K562 (cell line): ENCODE measurements around the gene ALS2CL. TPM values are rescaled to one million over a fixed set of nuclear protein-coding genes. Genes with fewer than 3 reads are reported as not detected.

Experiments
- ATAC-seq: fragments of 200-7000 bp; cut with Tn5 transposase; 3 replicates; pipeline ENCODE4 v1.9.1; 2020; ENCODE audit warnings: moderate library complexity
- BruUV-seq: library from RNA; stranded (reverse); fragments of 400-500 nt; replicated peaks from 2 replicates; lab custom pipeline; 2021; lab: Mats Ljungman, UMichigan
- CTCF ChIA-PET: fragments of 300-600 bp; formaldehyde crosslinking; extraction: SDS; loops from one replicate; lab custom pipeline; 2021; ENCODE audit warnings: low intra/inter-chr PET ratio; lab: Yijun Ruan, JAX
- POLR2A ChIA-PET: fragments of 300-600, 350-650 bp; sonication (Branson Sonifier 250); formaldehyde crosslinking; extraction: SDS; loops from one replicate; lab custom pipeline; 2021; ENCODE audit warnings: antibody characterized with exemption, inconsistent platforms; lab: Yijun Ruan, JAX
- DNase-seq, 4 experiments: peaks; one replicate each; pipeline versions ENCODE4 v3.0.0 to v3.0.0-alpha.2; 2011 to 2018; ENCODE audit warnings: low spot score in 3 of 4, mixed read lengths in 3 of 4; ENCODE audit errors: extremely low read depth in 1 of 4
- FAIRE-seq: peaks from 2 replicates; lab custom pipeline; 2011; peaks lifted over from hg19 to GRCh38; lab: Jason Lieb, UNC
- H2AFZ ChIP-seq: 2 replicates; pipeline ENCODE4 v1.6.0; 2011; ENCODE audit warnings: low read depth, low read length, control low read depth, inconsistent platforms
- H3K27ac ChIP-seq: fragments of 200-600 bp; 3 replicates; pipeline ENCODE4 v1.8.0; 2011; ENCODE audit warnings: low read depth, mild to moderate bottlenecking, control low read depth, inconsistent platforms, low read length, moderate library complexity, mixed read lengths; ENCODE audit errors: extremely low read depth
- H3K27me3 ChIP-seq, 2 experiments: fragments of 300-600 bp in 1 of 2; 2 replicates in 1 of 2; 3 replicates in 1 of 2; pipeline versions ENCODE4 v1.6.0 to v1.8.0; 2011; ENCODE audit warnings: inconsistent platforms in 2 of 2, low read length in 2 of 2, mild to moderate bottlenecking in 1 of 2, mixed read lengths in 1 of 2, moderate library complexity in 1 of 2; ENCODE audit not compliant: control insufficient read depth in 2 of 2, insufficient read depth in 2 of 2
- H3K36me3 ChIP-seq: fragments of 300-600 bp; 3 replicates; pipeline ENCODE4 v1.8.0; 2011; ENCODE audit warnings: mild to moderate bottlenecking, low read length, inconsistent platforms; ENCODE audit not compliant: control insufficient read depth, insufficient read depth
- H3K4me1 ChIP-seq, 2 experiments: fragments of 200-600 bp in 1 of 2; replicated peaks in 1 of 2; 2 replicates in 1 of 2; 3 replicates in 1 of 2; pipeline versions ENCODE4 v1.5.1 to v1.8.0; 2011; ENCODE audit warnings: inconsistent platforms in 2 of 2, low read length in 2 of 2, mild to moderate bottlenecking in 1 of 2, mixed read lengths in 1 of 2, moderate library complexity in 1 of 2; ENCODE audit not compliant: control insufficient read depth in 2 of 2, insufficient read depth in 2 of 2
- H3K4me2 ChIP-seq: 2 replicates; pipeline ENCODE4 v1.6.1; 2011; ENCODE audit warnings: low read length, control low read depth, inconsistent platforms, mixed read lengths; ENCODE audit not compliant: insufficient read depth
- H3K4me3 ChIP-seq: fragments of 200-600 bp; sonication (generic), shearing (Covaris generic); 2 replicates; pipeline ENCODE4 v1.5.1; 2016; ENCODE audit warnings: control low read depth, inconsistent platforms
- H3K79me2 ChIP-seq: fragments of 200-600 bp; 3 replicates; pipeline ENCODE4 v1.8.0; 2011; ENCODE audit warnings: low read length, inconsistent platforms; ENCODE audit not compliant: control insufficient read depth, insufficient read depth
- H3K9ac ChIP-seq, 2 experiments: 2 replicates each; pipeline versions ENCODE4 v1.6.0 to v1.6.1; 2011; ENCODE audit warnings: low read depth in 2 of 2, low read length in 2 of 2, control low read depth in 1 of 2, inconsistent platforms in 1 of 2, mild to moderate bottlenecking in 1 of 2, mixed read lengths in 1 of 2; ENCODE audit not compliant: insufficient read depth in 1 of 2
- H3K9me1 ChIP-seq: one replicate; pipeline ENCODE4 v1.6.0; 2011; ENCODE audit warnings: inconsistent platforms, mild to moderate bottlenecking, low read length, moderate library complexity; ENCODE audit not compliant: control insufficient read depth, insufficient read depth
- H3K9me3 ChIP-seq: replicated peaks from 2 replicates; pipeline ENCODE4 v1.5.1; 2011; ENCODE audit warnings: low read depth, low read length, inconsistent platforms; ENCODE audit not compliant: control insufficient read depth, insufficient read depth
- H4K20me1 ChIP-seq: replicated peaks from 2 replicates; pipeline ENCODE4 v1.6.1; 2011; ENCODE audit warnings: low read length, inconsistent platforms, mixed read lengths; ENCODE audit not compliant: control insufficient read depth, insufficient read depth
- CHD2 ChIP-seq: IDR thresholded peaks from 2 replicates; pipeline ENCODE4 v1.6.1; 2011; ENCODE audit warnings: low read depth, low read length
- MCM7 ChIP-seq, 2 experiments: fragments of 450-650 bp; IDR thresholded peaks; 2 replicates each; pipeline ENCODE4 v1.6.1; 2016 to 2018
- NCOA2 ChIP-seq, 2 experiments: fragments of 450-650 bp; IDR thresholded peaks; 2 replicates each; pipeline ENCODE4 v1.6.1; 2018; ENCODE audit warnings: mild to moderate bottlenecking in 2 of 2, moderate library complexity in 1 of 2; ENCODE audit not compliant: partially characterized antibody in 2 of 2
- PML ChIP-seq: IDR thresholded peaks from 2 replicates; pipeline ENCODE4 v1.6.1; 2012; ENCODE audit warnings: low read length, inconsistent platforms
- SMAD4 ChIP-seq: fragments of 250-450 bp; sonication (Bioruptor Pico); conservative IDR thresholded peaks from 2 replicates; pipeline ENCODE4 v1.8.0; 2021; ENCODE audit warnings: inconsistent platforms, mild to moderate bottlenecking, moderate library complexity
- SREBF1 ChIP-seq: fragments of 150-350 bp; IDR thresholded peaks from 2 replicates; pipeline ENCODE4 v1.6.1; 2014; ENCODE audit warnings: antibody characterized with exemption, low read depth, low read length, borderline replicate concordance
- TAF7 ChIP-seq: fragments of 450-650 bp; IDR thresholded peaks from 2 replicates; pipeline ENCODE4 v1.6.1; 2016; ENCODE audit warnings: missing genetic modification characterization, missing compliant biosample characterization
- ZBED1 ChIP-seq: IDR thresholded peaks from 2 replicates; pipeline ENCODE4 v1.6.1; 2014
- ZC3H8 ChIP-seq: fragments of 450-650 bp; IDR thresholded peaks from 2 replicates; pipeline ENCODE4 v1.6.1; 2017
- ZNF324 ChIP-seq: fragments of 250-450 bp; sonication (Bioruptor Pico); IDR thresholded peaks from 2 replicates; pipeline ENCODE4 v1.4.0; 2020; ENCODE audit warnings: mild to moderate bottlenecking
- WGBS: fragments of 100-300 bp; shearing (Covaris generic); methylation state at CpG from one replicate; pipeline ENCODE4 v1.1.6; 2016; ENCODE audit warnings: low coverage, mixed read lengths; ENCODE audit not compliant: insufficient coverage; ENCODE audit errors: missing lambda C conversion rate; 5-methylcytosine and 5-hydroxymethylcytosine counted together
- in situ Hi-C: fragments of 300-500 bp; cut with MboI; formaldehyde crosslinking; loops from 4 replicates; pipeline ENCODE4 v1.15.0; 2018; ENCODE audit warnings: inconsistent platforms, mixed read lengths
- intact Hi-C: fragments of 100-400 bp; cut with micrococcal nuclease; formaldehyde crosslinking; loops from 2 replicates; pipeline ENCODE4 v1.14.2; 2022
- polyA plus RNA-seq, 8 experiments: library from polyadenylated mRNA; depleted of rRNA in 4 of 8; stranded (reverse) in 5 of 8; unstranded in 3 of 8; fragments of >200 nt; fragmentation: Nextera tagmentation in 2 of 8; fragmentation: Illumina TruSeq in 1 of 8; extraction: Ambion mirVana in 2 of 8; extraction: Trizol in 1 of 8; gene quantifications; 2 replicates each; pipeline versions ENCODE4 v1.2.1 to v1.2.3, GENCODE V29; 2011 to 2014; ENCODE audit warnings: inconsistent platforms in 1 of 8, missing spikeins in 1 of 8
- total RNA-seq, 7 experiments: library from RNA; depleted of rRNA in 6 of 7; stranded (reverse); fragments of >200 nt in 6 of 7; fragmentation: Illumina TruSeq in 2 of 7; extraction: Trizol in 2 of 7; gene quantifications; 2 replicates each; pipeline versions ENCODE4 v1.2.1 to v1.2.3, GENCODE V29; 2011 to 2021; ENCODE audit warnings: low replicate concordance in 1 of 7
- TF ChIP-seq, protein P1 (sequence below): fragments of 450-650 bp; formaldehyde crosslinking; IDR thresholded peaks from 2 replicates; pipeline ENCODE4 v1.4.0; 2020; ENCODE audit warnings: mild to moderate bottlenecking
- TF ChIP-seq, protein P2 (sequence below): fragments of 450-650 bp; IDR thresholded peaks from 2 replicates; pipeline ENCODE4 v1.6.1; 2016; ENCODE audit warnings: mild to moderate bottlenecking, moderate library complexity

Gene ALS2CL
- total and polyA plus RNA-seq, 9 of the 15 experiments (the other 6 are each of a cell fraction or from before 2014, with no cell fraction given), result 0.03 to 0.13 (median 0.05) TPM; not detected in 3

DNA sequence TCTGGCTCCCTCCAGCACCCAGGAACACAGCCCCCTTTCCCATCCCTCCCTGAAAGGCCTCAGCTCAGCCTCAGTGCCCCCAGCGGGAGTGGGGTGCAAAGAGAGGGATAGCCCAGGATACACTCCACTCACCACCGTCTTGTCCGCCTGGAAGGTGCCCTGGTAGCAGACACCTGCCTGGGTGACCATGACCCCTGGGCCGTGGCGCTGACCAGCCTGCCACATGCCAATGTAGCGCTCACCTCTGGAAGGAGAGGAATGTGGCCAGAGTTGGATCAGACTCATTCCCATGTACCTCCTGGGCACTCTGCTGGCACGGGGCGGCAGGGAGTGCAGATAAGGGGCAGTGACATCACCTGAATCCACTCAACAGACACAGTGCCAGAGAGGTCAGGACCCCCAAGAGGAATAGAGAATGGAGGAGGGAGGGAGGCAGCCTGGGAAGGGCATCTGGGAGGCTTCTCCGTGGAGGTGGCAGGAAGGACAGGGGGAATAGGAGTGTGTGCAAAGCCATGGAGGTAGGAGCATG lies 13.1 kb downstream of the ALS2CL start:
- Histone ChIP-seq H3K4me3 (no peak overlapping the region), H3K9me3 (no peaks in the 10 kb centered on the region), H4K20me1 (peaks cover 17% of the 10 kb centered on the region; the same call in 1 of the 2 replicates), H3K9ac (no peak overlapping the region), H3K27me3 (peaks cover 31 to 92% of the 10 kb centered on the region in 2 experiments; a peak in 4 of 5 replicates), H3K4me1 (peaks cover 0 to 6% of the 10 kb centered on the region in 2 experiments; a peak in 2 of 5 replicates), H3K9me1 (peaks cover 5% of the 10 kb centered on the region), H3K4me2 (no peak overlapping the region), H3K79me2 (no peaks in the 10 kb centered on the region), H3K27ac (no peak overlapping the region), H3K36me3 (no peaks in the 10 kb centered on the region), H2AFZ (no peak overlapping the region)
- ChIA-PET POLR2A (interaction anchor here (0.7 kb wide), 1 partner anchor 48 kb away, joined by 3 read pairs; no protein-coding TSS in a partner anchor), CTCF (no interaction called here)
- DNase-seq (no peak), FAIRE-seq (no peak), ATAC-seq (no peak)
- BruUV-seq, result no TSS peak
- 1% methylated on average over 9 of the region's 9 CpGs for WGBS
- in situ Hi-C loops (no loop called here), intact Hi-C loops (no loop called here)
- TF ChIP-seq, protein P1, sequence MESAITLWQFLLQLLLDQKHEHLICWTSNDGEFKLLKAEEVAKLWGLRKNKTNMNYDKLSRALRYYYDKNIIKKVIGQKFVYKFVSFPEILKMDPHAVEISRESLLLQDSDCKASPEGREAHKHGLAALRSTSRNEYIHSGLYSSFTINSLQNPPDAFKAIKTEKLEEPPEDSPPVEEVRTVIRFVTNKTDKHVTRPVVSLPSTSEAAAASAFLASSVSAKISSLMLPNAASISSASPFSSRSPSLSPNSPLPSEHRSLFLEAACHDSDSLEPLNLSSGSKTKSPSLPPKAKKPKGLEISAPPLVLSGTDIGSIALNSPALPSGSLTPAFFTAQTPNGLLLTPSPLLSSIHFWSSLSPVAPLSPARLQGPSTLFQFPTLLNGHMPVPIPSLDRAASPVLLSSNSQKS (CRISPR knock-in tag), result no peak
- TF ChIP-seq MCM7 (IDR thresholded peaks at IDR 0.05), result no peak
- no peak for TF ChIP-seq ZBED1
- TF ChIP-seq TAF7, result no peak
- TF ChIP-seq PML, result no peak
- no peak for TF ChIP-seq ZC3H8
- TF ChIP-seq, protein P2, sequence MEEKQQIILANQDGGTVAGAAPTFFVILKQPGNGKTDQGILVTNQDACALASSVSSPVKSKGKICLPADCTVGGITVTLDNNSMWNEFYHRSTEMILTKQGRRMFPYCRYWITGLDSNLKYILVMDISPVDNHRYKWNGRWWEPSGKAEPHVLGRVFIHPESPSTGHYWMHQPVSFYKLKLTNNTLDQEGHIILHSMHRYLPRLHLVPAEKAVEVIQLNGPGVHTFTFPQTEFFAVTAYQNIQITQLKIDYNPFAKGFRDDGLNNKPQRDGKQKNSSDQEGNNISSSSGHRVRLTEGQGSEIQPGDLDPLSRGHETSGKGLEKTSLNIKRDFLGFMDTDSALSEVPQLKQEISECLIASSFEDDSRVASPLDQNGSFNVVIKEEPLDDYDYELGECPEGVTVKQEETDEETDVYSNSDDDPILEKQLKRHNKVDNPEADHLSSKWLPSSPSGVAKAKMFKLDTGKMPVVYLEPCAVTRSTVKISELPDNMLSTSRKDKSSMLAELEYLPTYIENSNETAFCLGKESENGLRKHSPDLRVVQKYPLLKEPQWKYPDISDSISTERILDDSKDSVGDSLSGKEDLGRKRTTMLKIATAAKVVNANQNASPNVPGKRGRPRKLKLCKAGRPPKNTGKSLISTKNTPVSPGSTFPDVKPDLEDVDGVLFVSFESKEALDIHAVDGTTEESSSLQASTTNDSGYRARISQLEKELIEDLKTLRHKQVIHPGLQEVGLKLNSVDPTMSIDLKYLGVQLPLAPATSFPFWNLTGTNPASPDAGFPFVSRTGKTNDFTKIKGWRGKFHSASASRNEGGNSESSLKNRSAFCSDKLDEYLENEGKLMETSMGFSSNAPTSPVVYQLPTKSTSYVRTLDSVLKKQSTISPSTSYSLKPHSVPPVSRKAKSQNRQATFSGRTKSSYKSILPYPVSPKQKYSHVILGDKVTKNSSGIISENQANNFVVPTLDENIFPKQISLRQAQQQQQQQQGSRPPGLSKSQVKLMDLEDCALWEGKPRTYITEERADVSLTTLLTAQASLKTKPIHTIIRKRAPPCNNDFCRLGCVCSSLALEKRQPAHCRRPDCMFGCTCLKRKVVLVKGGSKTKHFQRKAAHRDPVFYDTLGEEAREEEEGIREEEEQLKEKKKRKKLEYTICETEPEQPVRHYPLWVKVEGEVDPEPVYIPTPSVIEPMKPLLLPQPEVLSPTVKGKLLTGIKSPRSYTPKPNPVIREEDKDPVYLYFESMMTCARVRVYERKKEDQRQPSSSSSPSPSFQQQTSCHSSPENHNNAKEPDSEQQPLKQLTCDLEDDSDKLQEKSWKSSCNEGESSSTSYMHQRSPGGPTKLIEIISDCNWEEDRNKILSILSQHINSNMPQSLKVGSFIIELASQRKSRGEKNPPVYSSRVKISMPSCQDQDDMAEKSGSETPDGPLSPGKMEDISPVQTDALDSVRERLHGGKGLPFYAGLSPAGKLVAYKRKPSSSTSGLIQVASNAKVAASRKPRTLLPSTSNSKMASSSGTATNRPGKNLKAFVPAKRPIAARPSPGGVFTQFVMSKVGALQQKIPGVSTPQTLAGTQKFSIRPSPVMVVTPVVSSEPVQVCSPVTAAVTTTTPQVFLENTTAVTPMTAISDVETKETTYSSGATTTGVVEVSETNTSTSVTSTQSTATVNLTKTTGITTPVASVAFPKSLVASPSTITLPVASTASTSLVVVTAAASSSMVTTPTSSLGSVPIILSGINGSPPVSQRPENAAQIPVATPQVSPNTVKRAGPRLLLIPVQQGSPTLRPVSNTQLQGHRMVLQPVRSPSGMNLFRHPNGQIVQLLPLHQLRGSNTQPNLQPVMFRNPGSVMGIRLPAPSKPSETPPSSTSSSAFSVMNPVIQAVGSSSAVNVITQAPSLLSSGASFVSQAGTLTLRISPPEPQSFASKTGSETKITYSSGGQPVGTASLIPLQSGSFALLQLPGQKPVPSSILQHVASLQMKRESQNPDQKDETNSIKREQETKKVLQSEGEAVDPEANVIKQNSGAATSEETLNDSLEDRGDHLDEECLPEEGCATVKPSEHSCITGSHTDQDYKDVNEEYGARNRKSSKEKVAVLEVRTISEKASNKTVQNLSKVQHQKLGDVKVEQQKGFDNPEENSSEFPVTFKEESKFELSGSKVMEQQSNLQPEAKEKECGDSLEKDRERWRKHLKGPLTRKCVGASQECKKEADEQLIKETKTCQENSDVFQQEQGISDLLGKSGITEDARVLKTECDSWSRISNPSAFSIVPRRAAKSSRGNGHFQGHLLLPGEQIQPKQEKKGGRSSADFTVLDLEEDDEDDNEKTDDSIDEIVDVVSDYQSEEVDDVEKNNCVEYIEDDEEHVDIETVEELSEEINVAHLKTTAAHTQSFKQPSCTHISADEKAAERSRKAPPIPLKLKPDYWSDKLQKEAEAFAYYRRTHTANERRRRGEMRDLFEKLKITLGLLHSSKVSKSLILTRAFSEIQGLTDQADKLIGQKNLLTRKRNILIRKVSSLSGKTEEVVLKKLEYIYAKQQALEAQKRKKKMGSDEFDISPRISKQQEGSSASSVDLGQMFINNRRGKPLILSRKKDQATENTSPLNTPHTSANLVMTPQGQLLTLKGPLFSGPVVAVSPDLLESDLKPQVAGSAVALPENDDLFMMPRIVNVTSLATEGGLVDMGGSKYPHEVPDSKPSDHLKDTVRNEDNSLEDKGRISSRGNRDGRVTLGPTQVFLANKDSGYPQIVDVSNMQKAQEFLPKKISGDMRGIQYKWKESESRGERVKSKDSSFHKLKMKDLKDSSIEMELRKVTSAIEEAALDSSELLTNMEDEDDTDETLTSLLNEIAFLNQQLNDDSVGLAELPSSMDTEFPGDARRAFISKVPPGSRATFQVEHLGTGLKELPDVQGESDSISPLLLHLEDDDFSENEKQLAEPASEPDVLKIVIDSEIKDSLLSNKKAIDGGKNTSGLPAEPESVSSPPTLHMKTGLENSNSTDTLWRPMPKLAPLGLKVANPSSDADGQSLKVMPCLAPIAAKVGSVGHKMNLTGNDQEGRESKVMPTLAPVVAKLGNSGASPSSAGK, result no peak
- no peak for TF ChIP-seq CHD2
- TF ChIP-seq SREBF1, result no peak
- TF ChIP-seq NCOA2 (IDR thresholded peaks at IDR 0.05; ENCODE audit: partially characterized antibody in 2 of 2), result no peak
- TF ChIP-seq SMAD4 (CRISPR knock-in tag), result no peak
- TF ChIP-seq ZNF324, result no peak
